ENCODE results near the gene CARD11.

CARD11 gene

GRCh38 chr7:2894118-2894940 is 149.3 kb downstream of the CARD11 start:
- DNase-seq, result no peak

- no peak for DNase-seq
Measured at GRCh38 chr7:2893411-2893861, 150.2 kb downstream of the CARD11 start.

- peak; percentile 22 for DNase-seq
Measured at GRCh38 chr7:2892549-2892948, 151.1 kb downstream of the CARD11 start.

GRCh38 chr7:2887816-2888215 is 155.9 kb downstream of the CARD11 start:
- DNase-seq, result no peak

GRCh38 chr7:2886900-2887299 is 156.8 kb downstream of the CARD11 start:
- DNase-seq, result peak; percentile 45

- no peak for DNase-seq
Measured at GRCh38 chr7:2886391-2886790, 157.3 kb downstream of the CARD11 start.

GRCh38 chr7:2884161-2884560 is 159.5 kb downstream of the CARD11 start:
- DNase-seq, result no peak

GRCh38 chr7:2883101-2883500 is 160.6 kb downstream of the CARD11 start:
- DNase-seq, result no peak

- DNase-seq, result no peak
Measured at GRCh38 chr7:2882111-2882510, 161.6 kb downstream of the CARD11 start.

GRCh38 chr7:2880874-2881533 is 162.7 kb downstream of the CARD11 start:
- DNase-seq, result no peak

GRCh38 chr7:2880051-2880450 is 163.6 kb downstream of the CARD11 start:
- no peak for DNase-seq

GRCh38 chr7:2879354-2879753 is 164.3 kb downstream of the CARD11 start:
- DNase-seq, result no peak

GRCh38 chr7:2878306-2878705 is 165.4 kb downstream of the CARD11 start:
- DNase-seq, result no peak

GRCh38 chr7:2876031-2876731 is 167.5 kb downstream of the CARD11 start:
- no peak for DNase-seq

GRCh38 chr7:2873686-2874551 is 169.7 kb downstream of the CARD11 start:
- no peak for DNase-seq

GRCh38 chr7:2873146-2873545 is 170.5 kb downstream of the CARD11 start:
- DNase-seq, result no peak

GRCh38 chr7:2872296-2872874 is 171.3 kb downstream of the CARD11 start:
- no peak for DNase-seq

GRCh38 chr7:2870471-2870931 is 173.2 kb downstream of the CARD11 start:
- DNase-seq, result no peak

- no peak for DNase-seq
Measured at GRCh38 chr7:2869981-2870380, 173.7 kb downstream of the CARD11 start.

GRCh38 chr7:2866601-2867000 is 177.1 kb downstream of the CARD11 start:
- DNase-seq, result no peak

- DNase-seq, result no peak
Measured at GRCh38 chr7:2864999-2865670, 178.5 kb downstream of the CARD11 start.
